CD4-positive, alpha-beta T cell treated with Interferon gamma for 1 hour (primary cell): ENCODE measurements around the gene PADI2.

Experiments used
- DNase-seq: peaks from one replicate; pipeline ENCODE4 v3.0.0-alpha.2; 2020

PADI2 gene

GRCh38 chr1:17112076-17112475 lies 7.2 kb downstream of the PADI2 start:
- no peak for DNase-seq

DNA sequence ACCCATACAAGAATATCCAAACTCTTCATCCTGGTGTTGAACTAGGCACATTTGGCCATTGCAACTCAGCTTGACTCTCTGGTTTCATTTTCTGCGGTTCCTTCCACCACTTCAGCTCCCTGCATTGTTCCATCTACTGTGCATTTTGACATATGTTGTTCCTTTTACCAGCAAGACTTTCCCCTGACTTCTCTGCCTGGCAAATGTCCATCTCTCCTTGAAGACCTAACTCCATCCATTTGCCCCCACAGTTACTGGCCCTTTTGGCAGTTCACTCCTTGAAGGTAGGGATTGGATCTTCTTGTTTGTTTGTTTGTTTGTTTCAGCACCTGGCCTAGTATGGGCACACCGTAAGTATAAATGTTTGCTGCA lies 8.7 kb downstream of the PADI2 start:
- no peak for DNase-seq

DNA sequence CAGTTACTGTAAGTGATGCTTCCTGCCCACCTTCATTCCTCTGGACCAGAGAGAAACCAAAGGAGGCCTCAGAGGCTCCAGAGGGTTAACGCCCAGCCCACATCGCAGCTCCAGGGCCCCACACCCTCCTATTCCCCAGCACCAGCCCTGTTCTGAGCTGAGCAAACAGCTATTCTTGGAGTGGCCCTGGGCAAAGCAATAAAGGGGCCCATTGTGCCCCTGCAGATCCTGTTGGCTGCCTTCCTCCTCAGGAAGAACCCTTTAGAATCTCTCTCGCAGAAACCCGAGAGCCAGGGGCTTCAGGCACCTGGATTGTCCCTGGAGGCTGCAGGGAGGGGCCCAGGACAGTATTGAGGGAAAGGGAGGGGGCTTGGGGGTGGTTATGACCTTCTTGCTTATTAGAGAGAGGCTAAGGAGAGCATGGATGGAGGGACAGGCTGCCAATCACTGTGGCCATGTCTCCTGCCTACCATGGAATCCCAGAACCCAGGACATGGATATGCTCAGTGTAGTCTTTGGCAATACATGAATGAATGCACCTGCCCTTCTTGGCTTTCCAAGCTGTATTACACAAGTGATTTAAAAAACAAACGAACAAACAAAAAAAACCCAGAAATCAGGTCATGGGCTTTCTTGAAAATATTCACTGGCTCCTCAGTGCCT lies 9.2 kb downstream of the PADI2 start:
- DNase-seq: no peak

DNA sequence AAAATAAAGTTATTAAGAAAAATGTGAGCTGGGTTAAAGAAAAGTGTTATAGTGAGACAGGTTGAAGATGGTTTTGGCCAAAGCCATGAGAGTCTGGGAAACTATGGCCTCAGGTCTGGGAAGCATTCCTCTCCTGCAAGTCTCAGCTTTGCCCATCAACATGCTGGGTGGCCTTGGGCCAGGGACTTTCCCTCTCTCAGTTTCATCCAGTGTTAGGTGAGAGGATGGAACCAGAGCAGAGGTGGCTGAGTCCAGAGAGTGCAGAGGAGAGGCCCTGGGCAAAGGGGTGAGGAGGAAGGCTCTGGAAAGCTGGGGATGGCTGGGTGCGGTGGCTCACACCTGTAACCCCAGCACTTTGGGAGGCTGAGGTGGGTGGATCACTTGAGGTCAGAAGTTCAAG lies 10.5 kb downstream of the PADI2 start:
- no peak for DNase-seq

DNA sequence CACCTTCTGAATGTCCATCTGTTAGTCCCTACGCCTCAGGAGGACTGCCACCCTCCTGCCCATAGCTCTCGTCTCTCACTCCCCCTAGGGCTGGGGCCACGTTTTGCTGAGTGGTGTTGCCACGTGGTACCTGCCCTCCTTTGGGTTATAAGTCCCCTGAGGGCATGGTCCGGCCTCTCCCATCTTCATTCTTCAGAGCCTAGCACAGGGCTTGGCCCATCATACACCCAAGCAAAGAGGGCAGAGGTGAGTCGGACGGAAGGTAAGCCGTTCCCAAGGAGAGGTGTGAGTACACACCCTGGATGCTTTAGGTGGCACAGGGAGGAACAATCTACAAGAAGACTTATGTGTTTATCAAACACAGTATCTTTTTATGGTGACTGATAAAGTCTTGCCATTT lies 10.9 kb downstream of the PADI2 start:
- DNase-seq: no peak

- DNase-seq: no peak
Observed at GRCh38 chr1:17104782-17105181, 14.5 kb downstream of the PADI2 start.

- DNase-seq: no peak
Observed at GRCh38 chr1:17102232-17102631, 17.0 kb downstream of the PADI2 start.

DNA sequence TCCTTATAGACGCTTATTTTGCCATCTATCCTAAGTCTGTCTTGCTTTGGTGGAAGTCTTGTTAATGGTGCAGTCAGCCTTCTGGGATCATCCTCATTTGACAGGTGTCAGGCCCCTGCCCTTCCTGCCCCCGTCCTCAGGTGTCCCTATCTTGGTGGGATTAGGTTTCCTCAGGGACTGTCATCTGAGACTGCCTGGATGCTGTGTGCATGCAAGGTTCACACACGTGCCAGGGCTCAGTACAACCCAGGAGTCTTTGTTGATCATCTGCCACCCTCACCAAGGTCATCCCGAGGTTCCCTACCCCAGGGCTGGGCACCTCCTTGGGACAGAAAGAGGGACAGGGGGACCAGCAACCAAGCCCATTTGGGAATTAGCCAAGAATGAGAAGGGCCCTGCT lies 18.0 kb downstream of the PADI2 start:
- no peak for DNase-seq

GRCh38 chr1:17099616-17100340 lies 19.5 kb downstream of the PADI2 start:
- DNase-seq: no peak

GRCh38 chr1:17098446-17099317 lies 20.6 kb downstream of the PADI2 start:
- no peak for DNase-seq

DNA sequence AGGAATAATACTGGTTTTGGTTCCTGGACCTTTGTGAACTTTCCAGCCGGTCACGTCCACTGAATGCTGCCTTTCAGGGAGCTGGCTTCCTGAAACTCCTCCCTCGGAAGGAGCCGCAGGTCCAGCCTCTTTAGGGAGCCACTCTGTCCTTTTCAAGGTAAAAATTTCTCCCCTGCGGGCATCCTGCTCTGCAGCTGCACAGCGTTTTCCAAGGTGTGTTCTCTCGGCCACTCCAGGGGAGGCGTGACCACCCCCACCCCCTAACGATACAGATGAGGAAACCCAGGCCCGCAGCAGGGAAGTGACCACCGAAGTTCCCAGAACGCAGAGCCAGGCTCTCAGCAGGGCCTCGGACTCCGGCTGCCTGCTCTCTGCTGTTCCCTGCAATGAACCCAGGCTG lies 21.5 kb downstream of the PADI2 start:
- no peak for DNase-seq

GRCh38 chr1:17097147-17097546 lies 22.1 kb downstream of the PADI2 start:
- DNase-seq: no peak

- DNase-seq: no peak
Observed at GRCh38 chr1:17096584-17096983, 22.7 kb downstream of the PADI2 start.

- no peak for DNase-seq
Observed at GRCh38 chr1:17095141-17095540, 24.1 kb downstream of the PADI2 start.

- DNase-seq: no peak
Observed at GRCh38 chr1:17094664-17095063, 24.6 kb downstream of the PADI2 start.

GRCh38 chr1:17093822-17094393 lies 25.3 kb downstream of the PADI2 start:
- no peak for DNase-seq

DNA sequence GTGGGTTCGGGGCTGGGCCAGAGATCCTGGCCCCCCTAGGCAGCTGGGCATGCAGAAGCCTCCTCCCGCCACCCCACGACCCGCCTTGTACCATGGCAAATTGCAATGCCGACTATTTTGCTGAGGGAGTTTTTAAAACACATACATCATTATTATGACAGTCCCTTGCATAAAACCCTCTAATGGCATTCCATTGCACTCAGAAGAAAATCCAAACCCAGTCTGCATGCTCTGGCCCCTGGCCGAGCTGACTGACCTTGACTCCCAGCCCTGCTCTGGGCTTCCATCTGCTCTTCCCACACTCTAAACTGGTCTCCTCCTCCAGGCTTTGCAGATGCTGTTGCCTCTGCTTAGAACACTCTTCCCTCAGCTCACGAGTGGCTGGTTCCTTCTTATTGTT lies 28.0 kb downstream of the PADI2 start:
- DNase-seq: no peak

- no peak for DNase-seq
Observed at GRCh38 chr1:17089506-17089905, 29.7 kb downstream of the PADI2 start.

- DNase-seq: no peak
Observed at GRCh38 chr1:17086751-17087150, 32.5 kb downstream of the PADI2 start.

GRCh38 chr1:17084787-17085186 lies 34.5 kb downstream of the PADI2 start:
- no peak for DNase-seq

DNA sequence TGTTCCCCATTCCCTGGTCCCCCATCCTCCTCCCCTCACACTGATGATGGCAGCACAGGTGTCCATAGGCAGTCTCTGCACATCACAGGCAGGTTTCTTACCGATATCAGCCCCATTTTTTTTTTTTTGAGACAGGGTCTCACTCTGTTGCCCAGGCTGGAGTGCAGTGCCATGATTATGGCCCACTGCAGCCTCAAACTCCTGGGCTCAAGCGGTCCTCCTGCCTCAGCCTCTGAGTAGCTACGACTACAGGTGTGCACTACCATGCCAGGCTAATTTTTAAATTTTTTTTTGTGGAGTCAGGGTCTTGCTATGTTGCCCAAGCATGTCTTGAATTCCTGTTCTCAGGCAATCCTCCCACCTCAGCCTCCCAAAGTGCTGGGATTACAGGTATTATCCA lies 36.5 kb downstream of the PADI2 start:
- DNase-seq: no peak

DNA sequence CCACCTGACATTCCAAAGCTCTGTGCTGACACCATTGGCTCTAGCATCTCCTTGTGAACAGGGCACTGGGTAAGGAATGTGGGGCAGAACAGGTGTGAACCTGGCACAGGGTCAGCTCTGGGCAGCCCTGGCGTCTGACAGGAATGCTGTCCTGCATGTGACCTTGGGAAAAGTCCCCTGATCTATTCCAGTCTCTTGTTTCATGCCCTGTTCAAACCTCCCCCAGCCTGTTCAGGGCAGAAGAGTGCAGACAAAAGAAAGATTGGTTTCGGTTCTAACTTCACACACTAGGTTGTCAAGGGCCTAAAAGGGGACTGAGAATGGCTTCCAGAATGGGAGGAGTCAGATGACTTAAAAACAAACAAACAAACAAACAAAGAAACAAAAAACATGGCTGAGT lies 37.8 kb downstream of the PADI2 start:
- DNase-seq: no peak

DNA sequence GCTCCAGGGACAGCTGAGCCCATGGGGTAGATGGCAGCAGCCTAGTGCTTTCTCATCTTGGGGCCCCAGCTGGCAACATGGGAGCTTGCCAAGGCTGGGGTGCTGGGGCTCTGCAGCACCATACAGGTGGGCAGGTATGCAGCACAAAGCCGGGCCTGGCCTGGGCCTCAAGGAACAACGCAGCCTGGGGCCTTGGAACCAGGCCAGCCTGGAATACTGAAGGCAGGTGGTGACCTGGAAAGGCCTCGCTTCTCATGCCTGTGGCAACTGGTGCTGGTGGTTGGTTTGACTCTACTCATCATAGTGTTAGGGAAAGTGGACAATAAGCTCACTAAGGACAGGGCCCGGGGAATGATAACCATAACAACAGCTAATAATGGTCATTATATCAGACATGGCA lies 38.4 kb downstream of the PADI2 start:
- no peak for DNase-seq
